Bronchial epithelial cell (primary cell): Measurements from ENCODE around the gene CYTH3. TPM values are rescaled to one million over a fixed set of nuclear protein-coding genes. Genes with fewer than 3 reads are reported as not detected.
A peak's percentile ranks its signal among the peaks of the same experiment; 100 is the strongest.

Experiments used
- DNase-seq: peaks from one replicate; pipeline ENCODE4 v3.0.0-alpha.2; 2010; ENCODE audit warnings: low read depth
- FAIRE-seq: peaks from 2 replicates; lab custom pipeline; 2011; peaks lifted over from hg19 to GRCh38; lab: Jason Lieb, UNC
- H3K27me3 ChIP-seq: 2 replicates; pipeline ENCODE4 v1.5.1; 2011; ENCODE audit warnings: low read length; ENCODE audit not compliant: control insufficient read depth, insufficient read depth
- H3K36me3 ChIP-seq: 2 replicates; pipeline ENCODE4 v1.5.1; 2011; ENCODE audit warnings: low read length; ENCODE audit not compliant: control insufficient read depth, insufficient read depth
- H3K4me3 ChIP-seq: 2 replicates; pipeline ENCODE4 v1.5.1; 2011; ENCODE audit warnings: mild to moderate bottlenecking, low read depth, low read length, control low read depth
- CTCF ChIP-seq: IDR thresholded peaks from 2 replicates; pipeline ENCODE4 v1.5.1; 2011; ENCODE audit warnings: mild to moderate bottlenecking, moderate library complexity, low read length, control low read depth, inconsistent platforms; ENCODE audit not compliant: insufficient read depth, severe bottlenecking
- total RNA-seq: library from RNA; depleted of rRNA; stranded (reverse); fragments of >200 nt; gene quantifications from 2 replicates; pipeline ENCODE4 v1.2.1, GENCODE V29; 2014

The CYTH3 gene
- total RNA-seq, 1 donor from 2014 or later: 11.6 TPM

GRCh38 chr7:6160191-6160623 is 112.2 kb downstream of the CYTH3 start:
- Histone ChIP-seq H3K27me3 (no peaks in the 10 kb centered on the region), H3K4me3 (no peak overlapping the region), H3K36me3 (peaks cover 6% of the 10 kb centered on the region)
- FAIRE-seq (no peak), DNase-seq (peak; percentile 8)
- peak; percentile 63 for TF ChIP-seq CTCF

DNA sequence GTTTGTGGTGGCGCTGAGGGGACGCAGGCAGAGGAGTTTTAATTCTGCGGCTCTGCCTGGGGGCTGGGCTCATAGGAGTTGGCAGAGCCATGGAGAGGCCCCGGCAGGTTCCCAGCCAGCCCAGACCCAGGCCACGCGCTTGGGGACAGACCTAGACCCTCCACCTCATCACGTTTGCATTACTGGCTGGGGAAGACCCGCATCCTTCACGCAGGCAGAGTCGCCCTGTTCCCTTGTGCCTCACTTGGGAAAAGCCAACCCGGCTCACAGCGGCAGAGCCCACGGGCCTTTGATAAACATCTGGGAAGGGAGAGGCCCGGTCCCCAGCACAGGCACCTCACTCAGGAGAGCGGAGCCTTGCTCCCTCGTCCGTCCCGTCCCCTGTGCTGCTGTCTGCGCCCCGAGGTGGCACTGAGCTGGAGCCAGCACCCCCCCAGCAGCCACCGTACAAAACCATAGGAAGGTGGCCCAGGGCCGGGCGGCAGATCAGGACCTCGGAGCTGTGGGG is 112.8 kb downstream of the CYTH3 start:
- FAIRE-seq: no peak
- Histone ChIP-seq H3K4me3 (no peak overlapping the region), H3K27me3 (no peaks in the 10 kb centered on the region), H3K36me3 (peaks cover 7% of the 10 kb centered on the region)
- DNase-seq: no peak
- no peak for TF ChIP-seq CTCF

- Histone ChIP-seq H3K36me3 (peaks cover 7% of the 10 kb centered on the region), H3K4me3 (no peak overlapping the region), H3K27me3 (no peaks in the 10 kb centered on the region)
- FAIRE-seq: no peak
- TF ChIP-seq CTCF: no peak
- no peak for DNase-seq
Observed at GRCh38 chr7:6159097-6159483, 113.3 kb downstream of the CYTH3 start.

DNA sequence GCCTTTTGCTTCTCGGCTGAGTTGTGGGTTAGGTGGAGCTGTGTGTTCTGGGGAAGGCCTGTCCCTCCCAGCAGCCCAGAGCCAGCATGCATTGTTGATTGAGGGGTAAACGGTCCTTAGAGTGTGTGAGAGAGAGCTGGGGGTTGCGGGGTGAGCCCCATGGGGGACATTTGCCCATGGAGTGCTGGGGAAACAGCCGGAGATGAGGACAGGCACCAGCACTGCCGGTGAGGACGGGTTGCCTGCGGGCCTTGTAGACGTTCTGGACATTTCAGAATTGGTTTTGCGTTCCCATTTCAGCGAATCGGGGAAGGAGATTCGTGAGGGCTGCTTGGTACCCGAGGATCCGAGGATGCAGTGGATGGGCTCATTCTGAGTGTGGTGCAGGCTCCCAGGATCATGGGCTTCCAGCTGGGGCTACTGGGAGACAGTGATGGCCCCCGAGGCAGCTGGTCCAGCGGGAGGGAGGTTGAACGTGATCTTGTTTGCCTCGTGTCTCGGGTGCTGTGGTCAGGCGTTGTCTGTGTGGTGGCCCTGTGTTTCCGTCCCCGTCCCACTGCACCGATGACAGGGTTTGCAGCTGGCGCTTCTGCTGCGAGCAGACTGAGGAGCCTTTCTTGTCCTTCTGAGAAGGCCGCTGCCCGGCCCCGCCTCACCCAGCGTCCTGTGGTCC is 113.9 kb downstream of the CYTH3 start:
- FAIRE-seq: no peak
- DNase-seq: no peak
- no peak for TF ChIP-seq CTCF
- no peak overlapping the region for H3K4me3 ChIP-seq
- no peaks in the 10 kb centered on the region for H3K27me3 ChIP-seq
- peaks cover 9% of the 10 kb centered on the region for H3K36me3 ChIP-seq

GRCh38 chr7:6157685-6158423 is 114.6 kb downstream of the CYTH3 start:
- H3K4me3 ChIP-seq: no peak overlapping the region
- no peak for TF ChIP-seq CTCF
- H3K36me3 ChIP-seq: peaks cover 9% of the 10 kb centered on the region
- no peak for FAIRE-seq
- H3K27me3 ChIP-seq: no peaks in the 10 kb centered on the region
- DNase-seq: no peak
